ENCODE data around the gene LCP2.

DNA sequence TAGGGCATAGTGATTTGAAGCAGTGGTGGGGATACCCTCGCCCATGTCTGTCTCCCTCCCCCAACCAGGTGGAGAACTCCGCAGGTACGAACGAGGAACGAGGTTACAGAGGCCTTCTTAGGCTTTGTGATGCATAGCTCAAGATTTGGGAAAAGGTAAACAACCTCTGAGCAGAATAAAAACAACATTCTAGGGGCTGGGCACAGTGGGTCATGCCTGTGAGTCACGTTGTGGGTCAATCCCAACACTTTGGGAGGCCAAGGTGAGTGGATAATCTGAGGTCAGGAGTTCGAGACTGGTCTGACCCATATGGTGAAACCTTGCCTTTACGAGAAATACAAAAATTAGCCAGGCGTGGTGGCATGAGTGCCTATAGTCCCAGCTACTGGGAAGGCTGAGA is 3.6 kb upstream of the LCP2 start:
- TF ChIP-seq, protein P1, sequence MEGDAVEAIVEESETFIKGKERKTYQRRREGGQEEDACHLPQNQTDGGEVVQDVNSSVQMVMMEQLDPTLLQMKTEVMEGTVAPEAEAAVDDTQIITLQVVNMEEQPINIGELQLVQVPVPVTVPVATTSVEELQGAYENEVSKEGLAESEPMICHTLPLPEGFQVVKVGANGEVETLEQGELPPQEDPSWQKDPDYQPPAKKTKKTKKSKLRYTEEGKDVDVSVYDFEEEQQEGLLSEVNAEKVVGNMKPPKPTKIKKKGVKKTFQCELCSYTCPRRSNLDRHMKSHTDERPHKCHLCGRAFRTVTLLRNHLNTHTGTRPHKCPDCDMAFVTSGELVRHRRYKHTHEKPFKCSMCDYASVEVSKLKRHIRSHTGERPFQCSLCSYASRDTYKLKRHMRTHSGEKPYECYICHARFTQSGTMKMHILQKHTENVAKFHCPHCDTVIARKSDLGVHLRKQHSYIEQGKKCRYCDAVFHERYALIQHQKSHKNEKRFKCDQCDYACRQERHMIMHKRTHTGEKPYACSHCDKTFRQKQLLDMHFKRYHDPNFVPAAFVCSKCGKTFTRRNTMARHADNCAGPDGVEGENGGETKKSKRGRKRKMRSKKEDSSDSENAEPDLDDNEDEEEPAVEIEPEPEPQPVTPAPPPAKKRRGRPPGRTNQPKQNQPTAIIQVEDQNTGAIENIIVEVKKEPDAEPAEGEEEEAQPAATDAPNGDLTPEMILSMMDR (IDR thresholded peaks at IDR 0.05) = no peak
- TF ChIP-seq POLR2A (IDR thresholded peaks at IDR 0.05) = no peak
